ENCODE results near the gene SH3GLB1. TPM values are rescaled to one million over a fixed set of nuclear protein-coding genes. Genes with fewer than 3 reads are reported as not detected.

The SH3GLB1 gene
- total and polyA plus RNA-seq, 2 of the 13 experiments (the other 11 are each of a cell fraction or from before 2014, with no cell fraction given), result 26.0 to 41.5 TPM

DNA sequence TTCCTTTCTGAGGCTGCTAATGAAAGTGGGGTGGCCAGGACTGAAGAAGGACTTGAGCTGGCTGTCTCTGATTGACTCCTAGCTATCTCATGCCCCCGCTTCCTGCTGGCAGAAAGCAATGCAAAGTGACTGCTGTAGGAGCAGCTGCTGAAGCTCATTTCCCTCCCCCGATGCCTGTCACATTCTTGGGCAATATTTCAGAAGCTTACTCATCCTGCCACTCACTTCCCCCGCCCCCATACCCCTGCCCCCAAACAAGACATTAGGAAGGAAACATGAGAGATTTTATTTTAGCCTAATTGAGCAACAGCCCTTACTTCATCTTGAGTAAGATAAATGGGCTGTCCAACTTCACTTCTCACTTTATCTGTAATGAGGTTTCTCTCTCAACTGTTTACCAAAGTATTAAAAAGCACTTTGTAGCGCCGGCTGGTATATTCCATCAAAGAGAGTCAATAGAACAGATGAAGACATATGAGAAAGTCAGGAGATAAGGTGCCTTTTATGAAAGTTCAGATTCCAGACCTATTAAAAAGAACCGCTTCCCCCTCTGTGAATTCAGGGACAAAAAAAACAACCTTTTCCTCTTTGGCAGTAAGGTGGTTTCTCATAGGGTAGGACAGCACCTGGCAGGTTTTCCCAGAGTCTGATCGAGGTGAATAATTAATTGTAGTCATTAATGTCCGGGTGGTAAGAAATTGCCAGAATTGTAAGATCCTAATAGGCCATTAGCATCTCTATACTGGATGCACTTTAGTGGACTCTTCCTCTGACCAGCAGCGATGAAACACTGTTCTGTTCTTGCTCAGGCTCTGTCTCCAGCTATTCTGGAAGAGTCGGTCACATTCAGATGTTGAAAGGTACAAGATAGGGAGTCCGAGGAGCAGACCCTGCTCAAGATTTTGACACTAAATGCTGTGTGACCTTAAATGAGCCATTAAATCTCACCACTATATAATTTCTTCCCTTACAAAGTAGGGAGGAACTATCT lies 70.2 kb downstream of the SH3GLB1 start (continued):
- TF ChIP-seq SAFB2 (CRISPR knock-in tag; IDR thresholded peaks at IDR 0.05; ENCODE audit: borderline replicate concordance, low read depth) (no peak), ZNF749 (CRISPR knock-in tag; IDR thresholded peaks at IDR 0.05; ENCODE audit: borderline replicate concordance) (no peak), KLF11 (CRISPR knock-in tag; IDR thresholded peaks at IDR 0.05) (no peak), ZNF260 (CRISPR knock-in tag; IDR thresholded peaks at IDR 0.05; ENCODE audit: borderline replicate concordance, low read depth) (no peak), TAF1 (CRISPR knock-in tag; IDR thresholded peaks at IDR 0.05) (peak; percentile 51; the same call in 1 of the 2 replicates), CREM (IDR thresholded peaks at IDR 0.05) (peak; percentile 97), CREM (CRISPR knock-in tag; IDR thresholded peaks at IDR 0.05) (no peak), TMF1 (CRISPR knock-in tag; IDR thresholded peaks at IDR 0.05; ENCODE audit: low read depth) (no peak), ZNF724P (CRISPR knock-in tag; IDR thresholded peaks at IDR 0.05; ENCODE audit: borderline replicate concordance) (no peak), RXRA (CRISPR knock-in tag; IDR thresholded peaks at IDR 0.05) (no peak; the same call in 1 of the 2 replicates), HDAC2 (CRISPR knock-in tag; IDR thresholded peaks at IDR 0.05) (peak; percentile 37; the same call in 1 of the 2 replicates), GABPA (IDR thresholded peaks at IDR 0.05; ENCODE audit: low read depth, low read length) (no peak), GABPA (CRISPR knock-in tag; IDR thresholded peaks at IDR 0.05; ENCODE audit: low read depth) (no peak), MLLT10 (CRISPR knock-in tag; IDR thresholded peaks at IDR 0.05) (no peak), NKX3-1 (CRISPR knock-in tag; IDR thresholded peaks at IDR 0.05) (peak; percentile 85), ISX (CRISPR knock-in tag; conservative IDR thresholded peaks at IDR 0.05) (no peak), SMARCC2 (IDR thresholded peaks at IDR 0.05) (no peak; the same call in 1 of the 2 replicates), PAF1 (CRISPR knock-in tag; IDR thresholded peaks at IDR 0.05) (no peak), ZNF234 (CRISPR knock-in tag; conservative IDR thresholded peaks at IDR 0.05) (no peak)
- TF ChIP-seq, protein P1, sequence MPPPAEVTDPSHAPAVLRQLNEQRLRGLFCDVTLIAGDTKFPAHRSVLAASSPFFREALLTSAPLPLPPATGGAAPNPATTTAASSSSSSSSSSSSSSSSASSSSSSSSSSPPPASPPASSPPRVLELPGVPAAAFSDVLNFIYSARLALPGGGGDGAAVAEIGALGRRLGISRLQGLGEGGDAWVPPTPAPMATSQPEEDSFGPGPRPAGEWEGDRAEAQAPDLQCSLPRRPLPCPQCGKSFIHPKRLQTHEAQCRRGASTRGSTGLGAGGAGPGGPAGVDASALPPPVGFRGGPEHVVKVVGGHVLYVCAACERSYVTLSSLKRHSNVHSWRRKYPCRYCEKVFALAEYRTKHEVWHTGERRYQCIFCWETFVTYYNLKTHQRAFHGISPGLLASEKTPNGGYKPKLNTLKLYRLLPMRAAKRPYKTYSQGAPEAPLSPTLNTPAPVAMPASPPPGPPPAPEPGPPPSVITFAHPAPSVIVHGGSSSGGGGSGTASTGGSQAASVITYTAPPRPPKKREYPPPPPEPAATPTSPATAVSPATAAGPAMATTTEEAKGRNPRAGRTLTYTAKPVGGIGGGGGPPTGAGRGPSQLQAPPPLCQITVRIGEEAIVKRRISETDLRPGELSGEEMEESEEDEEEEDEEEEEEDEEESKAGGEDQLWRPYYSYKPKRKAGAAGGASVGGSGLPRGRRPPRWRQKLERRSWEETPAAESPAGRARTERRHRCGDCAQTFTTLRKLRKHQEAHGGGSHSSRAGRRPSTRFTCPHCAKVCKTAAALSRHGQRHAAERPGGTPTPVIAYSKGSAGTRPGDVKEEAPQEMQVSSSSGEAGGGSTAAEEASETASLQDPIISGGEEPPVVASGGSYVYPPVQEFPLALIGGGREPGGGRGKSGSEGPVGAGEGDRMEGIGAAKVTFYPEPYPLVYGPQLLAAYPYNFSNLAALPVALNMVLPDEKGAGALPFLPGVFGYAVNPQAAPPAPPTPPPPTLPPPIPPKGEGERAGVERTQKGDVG (CRISPR knock-in tag; IDR thresholded peaks at IDR 0.05; ENCODE audit: borderline replicate concordance), result no peak
- TF ChIP-seq, protein P2, sequence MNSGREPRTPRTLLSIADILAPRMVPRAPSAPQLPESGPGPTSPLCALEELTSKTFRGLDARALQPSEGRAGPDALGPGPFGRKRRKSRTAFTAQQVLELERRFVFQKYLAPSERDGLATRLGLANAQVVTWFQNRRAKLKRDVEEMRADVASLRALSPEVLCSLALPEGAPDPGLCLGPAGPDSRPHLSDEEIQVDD (CRISPR knock-in tag; IDR thresholded peaks at IDR 0.05; ENCODE audit: borderline replicate concordance), result no peak
- TF ChIP-seq, protein P3, sequence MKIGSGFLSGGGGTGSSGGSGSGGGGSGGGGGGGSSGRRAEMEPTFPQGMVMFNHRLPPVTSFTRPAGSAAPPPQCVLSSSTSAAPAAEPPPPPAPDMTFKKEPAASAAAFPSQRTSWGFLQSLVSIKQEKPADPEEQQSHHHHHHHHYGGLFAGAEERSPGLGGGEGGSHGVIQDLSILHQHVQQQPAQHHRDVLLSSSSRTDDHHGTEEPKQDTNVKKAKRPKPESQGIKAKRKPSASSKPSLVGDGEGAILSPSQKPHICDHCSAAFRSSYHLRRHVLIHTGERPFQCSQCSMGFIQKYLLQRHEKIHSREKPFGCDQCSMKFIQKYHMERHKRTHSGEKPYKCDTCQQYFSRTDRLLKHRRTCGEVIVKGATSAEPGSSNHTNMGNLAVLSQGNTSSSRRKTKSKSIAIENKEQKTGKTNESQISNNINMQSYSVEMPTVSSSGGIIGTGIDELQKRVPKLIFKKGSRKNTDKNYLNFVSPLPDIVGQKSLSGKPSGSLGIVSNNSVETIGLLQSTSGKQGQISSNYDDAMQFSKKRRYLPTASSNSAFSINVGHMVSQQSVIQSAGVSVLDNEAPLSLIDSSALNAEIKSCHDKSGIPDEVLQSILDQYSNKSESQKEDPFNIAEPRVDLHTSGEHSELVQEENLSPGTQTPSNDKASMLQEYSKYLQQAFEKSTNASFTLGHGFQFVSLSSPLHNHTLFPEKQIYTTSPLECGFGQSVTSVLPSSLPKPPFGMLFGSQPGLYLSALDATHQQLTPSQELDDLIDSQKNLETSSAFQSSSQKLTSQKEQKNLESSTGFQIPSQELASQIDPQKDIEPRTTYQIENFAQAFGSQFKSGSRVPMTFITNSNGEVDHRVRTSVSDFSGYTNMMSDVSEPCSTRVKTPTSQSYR (CRISPR knock-in tag; IDR thresholded peaks at IDR 0.05; ENCODE audit: borderline replicate concordance), result 0 out of 2 replicates have a peak, but pooled peaks have one; percentile 80
- TF ChIP-seq, protein P4, sequence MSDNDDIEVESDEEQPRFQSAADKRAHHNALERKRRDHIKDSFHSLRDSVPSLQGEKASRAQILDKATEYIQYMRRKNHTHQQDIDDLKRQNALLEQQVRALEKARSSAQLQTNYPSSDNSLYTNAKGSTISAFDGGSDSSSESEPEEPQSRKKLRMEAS (IDR thresholded peaks at IDR 0.05), result peak; percentile 36; the same call in 1 of the 2 replicates
